Measurements from ENCODE around the gene TST. TPM values are rescaled to one million over a fixed set of nuclear protein-coding genes. Genes with fewer than 3 reads are reported as not detected.
"Not testable (repeated sequence)": the region's sequence is repeated elsewhere in the genome, so short reads cannot be mapped to it uniquely, and the experiment has no call there.

TST gene
- total RNA-seq, 1 donor from 2014 or later, result 39.2 TPM

DNA sequence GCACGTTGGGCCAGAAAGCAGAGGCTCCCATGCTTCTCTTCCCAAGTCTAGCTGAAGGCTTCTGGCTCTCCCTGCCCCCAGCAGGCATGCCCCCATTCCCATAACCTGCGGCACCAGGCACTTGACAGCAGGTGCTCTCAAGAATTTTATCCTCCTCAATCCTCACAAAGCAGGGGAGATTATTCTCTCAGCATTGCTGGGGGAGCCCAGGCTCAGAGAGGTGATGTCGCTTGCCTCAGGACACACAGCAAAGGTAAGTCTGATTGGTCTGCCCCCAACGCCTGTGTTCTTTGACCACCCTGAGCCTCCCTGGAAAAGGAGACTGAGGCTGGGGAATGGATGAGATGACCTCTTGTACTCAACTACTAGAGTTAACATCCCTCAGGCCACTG, 4.8 kb downstream of the TST start:
- no peak for DNase-seq (ENCODE audit: low read depth)

DNA sequence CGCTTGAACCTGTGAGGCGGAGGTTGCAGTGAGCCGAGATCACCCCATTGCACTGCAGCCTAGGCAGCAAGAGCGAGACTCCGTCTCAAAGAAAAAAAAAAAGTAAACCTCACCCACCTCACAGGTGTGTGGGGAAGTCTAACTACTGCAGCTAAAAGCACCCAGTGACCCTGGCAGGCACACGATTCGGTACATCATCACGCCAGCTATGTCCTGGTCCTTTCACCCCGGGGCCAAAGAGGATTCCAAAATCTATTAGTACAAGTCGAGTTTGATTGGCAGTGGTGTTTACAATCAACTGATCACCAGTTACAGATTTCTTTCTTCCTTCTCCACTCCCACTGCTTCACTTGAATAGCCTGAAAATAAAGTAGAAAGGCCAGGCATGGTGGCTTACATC, 6.3 kb downstream of the TST start:
- DNase-seq (ENCODE audit: low read depth), result no peak

DNA sequence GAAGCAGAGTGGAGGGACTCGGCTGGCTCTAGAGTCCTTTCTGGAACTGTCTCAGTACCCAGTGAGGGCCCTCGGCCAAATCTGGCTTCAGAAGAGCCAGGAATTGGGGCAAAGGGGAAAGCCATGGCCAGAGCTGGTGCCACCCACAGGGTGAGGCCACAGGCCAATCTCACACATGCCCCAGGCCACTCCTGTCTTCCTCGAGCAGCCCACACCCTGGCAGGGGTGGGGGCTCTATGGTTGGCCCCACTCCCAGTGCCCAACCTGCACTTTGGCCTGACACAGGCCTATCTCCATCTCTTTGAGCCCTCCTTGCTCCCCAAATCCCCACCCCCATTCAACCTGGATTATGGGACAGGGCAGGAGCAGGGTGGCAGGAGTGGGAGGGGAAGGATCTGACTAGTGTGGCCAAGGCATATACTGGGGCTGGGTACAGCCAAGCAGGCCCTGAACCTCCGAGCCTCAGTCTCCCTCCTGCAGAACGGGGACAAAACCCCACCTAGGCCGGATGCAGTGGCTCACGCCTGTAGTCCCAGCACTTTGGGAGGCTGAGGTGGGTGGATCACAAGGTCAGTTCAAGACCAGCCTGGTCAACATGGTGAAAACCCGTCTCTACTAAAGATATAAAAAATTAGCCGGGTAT, 6.9 kb downstream of the TST start:
- DNase-seq (ENCODE audit: low read depth), result no peak

DNA sequence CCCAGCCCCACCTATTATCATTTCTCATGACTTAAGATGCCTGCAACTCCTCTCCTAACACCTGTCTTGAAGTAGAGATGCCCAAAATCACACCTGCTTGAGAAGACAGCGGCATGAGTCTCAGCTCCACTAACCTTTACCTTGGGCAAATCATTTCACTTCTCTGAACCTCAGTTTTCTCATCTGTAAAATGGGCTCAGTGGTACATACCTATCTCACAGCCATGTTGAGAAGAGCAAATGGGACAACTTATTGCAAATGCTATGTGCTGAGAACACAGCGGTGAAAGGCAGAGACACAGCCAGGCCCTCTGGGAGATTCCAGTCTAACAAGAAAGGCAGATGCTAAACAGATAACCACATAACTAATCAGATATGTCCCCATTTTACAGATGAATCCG, 7.8 kb downstream of the TST start:
- DNase-seq (ENCODE audit: low read depth), result no peak

DNA sequence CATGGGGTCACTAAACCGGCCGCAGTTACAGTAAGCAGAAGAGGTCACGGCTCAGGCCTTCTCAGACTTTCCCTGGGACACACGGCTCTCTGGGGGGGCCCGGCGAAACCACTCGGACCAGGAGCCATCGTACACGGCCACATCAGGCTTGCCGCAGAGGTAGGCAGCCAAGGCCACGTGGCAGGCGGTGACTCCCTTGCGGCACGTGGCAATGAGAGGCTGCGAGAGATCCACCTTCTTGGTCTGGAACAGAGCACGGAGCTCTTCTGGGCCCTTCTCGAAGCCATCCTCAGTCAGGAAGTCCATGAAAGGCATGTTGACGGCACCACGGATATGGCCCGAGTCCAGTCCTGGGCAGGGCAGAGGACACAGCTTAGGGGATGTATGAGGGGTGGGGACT, 8.3 kb downstream of the TST start:
- DNase-seq (ENCODE audit: low read depth), result no peak

DNA sequence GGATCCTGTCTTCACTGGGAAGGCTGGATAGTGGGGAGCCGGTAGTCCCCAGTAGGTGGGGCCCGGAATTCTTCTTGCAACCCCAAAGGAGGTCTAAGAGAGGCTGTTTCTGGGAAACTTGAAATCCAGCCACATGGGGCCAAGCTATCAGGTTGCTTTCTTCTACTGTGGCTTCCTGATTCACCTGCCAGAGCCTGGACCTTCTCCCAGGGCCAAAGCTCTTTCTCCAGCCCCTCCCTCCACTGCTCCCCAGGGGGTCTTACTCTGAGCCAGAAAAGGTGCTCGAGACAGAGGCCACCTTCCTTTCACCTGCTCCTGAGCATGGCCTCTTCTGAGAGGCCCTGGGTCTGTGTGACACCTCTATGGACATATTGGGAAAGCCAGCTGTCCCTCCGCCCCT, 9.1 kb downstream of the TST start:
- no peak for DNase-seq (ENCODE audit: low read depth)

DNA sequence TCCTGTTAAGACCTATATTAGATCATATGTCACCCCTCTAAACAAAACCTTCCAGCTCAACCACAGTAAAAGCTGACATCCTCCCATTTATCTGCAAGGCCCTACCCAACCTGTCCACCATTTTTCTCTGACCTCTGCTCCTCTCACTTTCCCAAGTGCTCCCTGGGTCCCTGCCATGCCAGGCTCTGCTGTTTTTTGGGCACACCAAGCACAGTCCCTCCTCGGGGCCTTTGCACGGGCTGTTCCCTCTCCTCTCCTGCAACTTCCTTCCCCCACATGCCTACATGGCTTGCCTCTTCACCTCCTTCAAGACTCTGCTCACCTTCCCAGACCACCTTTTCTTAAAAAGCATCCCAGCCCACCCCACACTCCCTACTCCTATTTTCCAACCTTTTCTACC, 9.8 kb downstream of the TST start:
- no peak for DNase-seq (ENCODE audit: low read depth)

DNA sequence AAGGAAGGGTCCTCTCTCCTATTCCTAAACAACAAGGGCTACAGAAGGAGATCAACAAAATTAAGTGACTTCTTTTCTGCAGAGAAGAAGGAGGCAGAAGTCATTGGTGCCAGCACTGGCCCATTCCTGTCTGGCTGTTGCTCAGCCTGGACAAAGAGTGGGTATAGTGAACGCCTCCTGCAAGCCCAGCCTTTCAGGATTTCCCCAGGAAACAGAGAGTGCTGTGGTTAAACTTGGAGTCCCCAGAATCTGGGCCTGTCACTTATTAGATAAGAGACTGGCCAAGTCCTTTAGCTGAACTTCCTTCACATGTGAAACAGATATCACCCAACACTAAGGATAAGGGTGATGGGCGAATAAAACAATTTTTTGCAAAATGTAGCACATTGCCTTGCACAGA, 10.9 kb downstream of the TST start:
- no peak for DNase-seq (ENCODE audit: low read depth)

DNA sequence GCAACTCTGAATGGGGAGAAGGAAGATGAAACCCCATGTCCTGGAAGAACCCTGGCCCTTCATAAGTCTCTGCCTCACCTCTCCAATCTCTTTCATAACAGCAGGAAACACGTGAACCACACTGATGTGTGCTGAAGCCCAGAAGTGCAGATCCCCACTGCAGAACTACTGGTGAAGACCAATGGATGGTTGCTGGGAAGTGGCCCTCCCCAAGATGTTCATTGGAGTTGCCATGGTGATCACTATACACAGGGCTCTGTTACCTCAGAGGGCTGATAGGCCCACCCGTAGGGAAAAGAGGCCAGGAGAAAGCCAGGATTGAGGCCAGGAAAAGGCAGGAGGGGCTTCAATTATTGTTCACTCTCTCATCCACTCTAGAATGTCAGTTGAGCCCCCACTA, 11.6 kb downstream of the TST start:
- DNase-seq (ENCODE audit: low read depth), result no peak

DNA sequence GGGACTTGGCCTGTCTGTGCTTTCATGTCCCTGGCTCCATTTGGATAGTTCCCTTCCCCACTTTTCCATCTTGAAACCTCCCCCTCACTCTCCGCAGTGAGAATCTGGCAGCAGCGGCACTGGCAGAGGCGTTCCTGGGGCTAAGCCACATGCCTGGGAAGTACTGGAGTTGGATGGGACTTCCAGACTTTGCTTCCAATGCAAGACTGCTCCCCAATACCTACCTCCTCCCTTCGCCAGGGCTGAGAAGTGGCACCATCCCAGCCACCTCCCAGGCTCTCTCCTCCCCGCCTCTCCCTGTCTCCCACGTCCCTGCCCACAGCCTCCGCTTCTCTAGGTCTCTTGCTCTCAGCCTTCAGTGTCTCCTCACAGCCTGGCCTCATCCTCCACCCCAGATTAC, 16.6 kb downstream of the TST start:
- DNase-seq (ENCODE audit: low read depth), result no peak

DNA sequence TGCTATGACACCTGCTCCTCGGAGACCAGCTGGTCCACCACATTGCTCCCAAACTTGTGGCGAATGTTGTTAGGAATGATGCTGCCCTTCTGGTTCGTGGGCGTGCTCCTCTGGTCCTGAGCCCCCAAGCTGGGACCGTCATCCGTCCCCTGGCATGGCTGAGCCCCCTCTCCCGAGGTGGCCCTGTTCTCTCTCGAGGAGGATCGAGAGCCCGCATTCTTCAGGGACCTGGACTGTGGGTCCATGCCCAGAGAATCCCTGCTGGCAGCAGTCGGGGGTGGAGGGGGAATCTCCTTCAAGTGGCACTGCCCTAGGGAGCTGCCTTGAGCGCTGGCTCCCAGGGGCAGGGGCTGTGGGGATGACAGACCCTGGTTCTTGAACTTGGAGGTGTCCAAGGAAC, 17.4 kb downstream of the TST start:
- no peak for DNase-seq (ENCODE audit: low read depth)

DNA sequence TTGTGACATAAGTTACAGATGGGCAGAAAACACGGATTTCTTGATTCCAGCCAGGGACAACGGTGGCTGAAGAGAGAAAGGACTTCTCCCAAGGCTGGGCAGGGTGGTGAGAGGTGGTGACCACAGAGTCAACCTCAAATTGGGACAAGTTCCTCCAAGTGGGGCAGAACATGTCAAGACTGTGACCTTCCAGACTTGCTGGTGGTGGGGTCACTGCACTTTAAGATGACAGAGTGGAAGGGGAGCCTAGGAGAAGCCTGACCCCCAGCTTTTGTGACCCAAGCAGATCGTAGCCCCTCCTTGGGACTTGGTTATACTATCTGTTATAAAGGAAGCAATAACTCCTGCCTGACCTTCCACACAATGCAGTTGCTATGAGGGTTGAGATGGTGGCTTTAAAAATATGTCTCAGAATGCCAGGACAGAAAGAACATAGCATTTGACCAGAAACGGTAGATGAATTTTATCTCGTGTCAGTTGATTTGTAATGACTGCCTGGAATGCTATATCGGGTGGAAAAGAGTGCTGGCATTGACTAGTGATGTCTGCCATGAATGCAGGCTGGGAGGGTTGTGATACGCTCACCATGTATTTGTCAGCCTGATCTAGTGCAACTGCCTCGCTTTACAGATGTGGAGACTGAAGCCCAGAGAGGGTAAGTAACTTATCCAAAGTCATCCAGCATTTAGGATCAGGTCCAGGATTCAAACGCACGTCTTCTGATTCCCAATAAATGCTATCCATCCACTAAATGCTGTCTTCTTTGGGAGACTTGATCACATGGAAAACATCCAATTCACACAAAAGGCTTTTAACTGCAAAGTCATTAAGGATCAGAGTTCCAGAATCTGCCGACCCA, 18.3 kb downstream of the TST start:
- no peak for DNase-seq (ENCODE audit: low read depth)

DNA sequence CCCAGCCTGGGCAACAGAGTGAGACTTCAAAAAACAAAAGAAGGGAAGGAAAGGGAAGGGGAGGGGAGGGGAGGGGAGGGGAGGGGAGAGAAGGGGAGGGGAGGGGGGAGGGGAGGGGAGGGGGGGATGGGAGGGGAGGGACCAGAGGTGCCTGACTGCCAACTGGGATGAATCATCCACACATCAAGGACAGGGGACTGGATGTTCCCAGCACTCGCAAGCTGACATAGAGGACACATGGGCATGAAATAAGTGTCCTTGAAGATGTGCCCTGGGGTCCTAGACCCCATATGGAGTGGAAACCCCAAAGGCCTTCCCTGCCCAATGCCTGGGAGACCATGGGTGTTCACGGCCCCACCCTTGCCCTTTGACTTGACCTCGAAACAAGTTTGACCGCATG, 19.8 kb downstream of the TST start:
- DNase-seq (ENCODE audit: low read depth), result peak; percentile 7

DNA sequence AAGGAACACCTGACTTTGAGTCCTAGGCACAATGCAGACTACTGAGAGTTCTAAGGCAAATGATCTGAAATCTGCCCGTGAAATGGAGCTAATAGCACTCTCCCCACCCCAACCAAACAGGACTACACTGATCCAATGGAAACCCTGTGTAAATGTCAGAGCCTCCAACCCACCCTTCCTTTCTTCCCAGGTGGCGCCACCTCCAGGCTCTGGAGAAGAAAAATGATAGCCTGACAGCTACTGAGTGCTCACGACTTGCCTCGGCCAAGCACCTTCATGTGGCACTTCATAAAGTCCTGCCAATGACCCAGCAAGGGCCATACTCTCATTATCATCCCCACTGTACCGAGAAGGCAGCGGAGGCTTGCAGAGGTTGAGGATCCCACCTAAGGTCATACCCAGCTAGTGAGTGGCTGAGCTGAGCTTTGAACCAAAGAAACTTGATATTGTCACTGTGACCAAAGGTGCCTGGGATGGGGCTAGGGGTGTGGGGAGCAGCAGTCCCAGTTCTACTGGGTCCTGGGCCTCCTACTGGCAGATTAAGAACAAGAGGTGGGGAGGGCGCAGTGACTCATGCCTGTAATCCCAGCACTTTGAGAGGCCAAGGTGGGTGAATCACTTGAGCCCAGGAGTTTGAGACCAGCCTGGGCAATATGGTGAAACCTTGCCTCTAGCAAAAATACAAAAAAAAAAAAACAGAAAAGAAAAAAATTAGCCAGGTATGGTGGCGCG, 20.5 kb downstream of the TST start:
- DNase-seq (ENCODE audit: low read depth), result peak; percentile 13

DNA sequence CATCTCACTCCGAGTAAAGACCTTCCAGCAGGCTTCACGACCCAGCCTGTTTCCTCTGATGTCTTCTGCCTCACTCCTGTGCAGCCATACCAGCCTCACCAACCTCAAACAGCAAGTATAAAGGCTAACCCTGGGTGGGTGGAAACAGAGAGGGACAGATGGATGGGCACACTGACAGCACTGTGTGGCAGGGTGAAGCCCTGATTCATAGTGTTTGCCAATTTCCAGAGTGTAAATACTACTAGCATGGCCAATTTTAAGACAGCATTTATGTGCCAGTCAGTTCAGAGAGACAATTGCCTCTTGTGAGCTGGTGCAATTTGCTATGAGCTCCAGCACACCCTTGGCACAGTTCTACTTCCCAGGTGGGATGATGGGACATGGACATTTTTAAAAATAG, 21.5 kb downstream of the TST start:
- no peak for DNase-seq (ENCODE audit: low read depth)

DNA sequence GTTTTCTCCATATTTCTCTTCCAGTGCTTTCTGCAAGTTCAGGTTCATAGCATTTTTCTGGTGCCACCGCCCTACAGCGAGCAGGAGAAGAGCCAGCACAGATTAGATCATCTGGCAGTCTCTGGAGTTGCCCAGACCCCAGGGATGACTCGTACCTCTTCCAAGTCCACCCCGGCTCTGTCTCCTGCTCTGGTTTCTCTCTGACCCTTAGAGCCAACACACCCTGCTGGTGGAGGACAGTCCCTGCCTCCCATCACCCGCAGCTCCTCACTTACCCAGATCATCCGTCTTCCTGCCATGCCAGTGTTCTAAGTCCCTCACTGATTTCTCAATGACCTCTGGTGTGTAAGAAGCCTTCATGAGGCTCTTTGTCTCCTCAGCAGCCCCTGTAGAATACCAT, 28.0 kb downstream of the TST start:
- DNase-seq (ENCODE audit: low read depth), result peak; percentile 29

DNA sequence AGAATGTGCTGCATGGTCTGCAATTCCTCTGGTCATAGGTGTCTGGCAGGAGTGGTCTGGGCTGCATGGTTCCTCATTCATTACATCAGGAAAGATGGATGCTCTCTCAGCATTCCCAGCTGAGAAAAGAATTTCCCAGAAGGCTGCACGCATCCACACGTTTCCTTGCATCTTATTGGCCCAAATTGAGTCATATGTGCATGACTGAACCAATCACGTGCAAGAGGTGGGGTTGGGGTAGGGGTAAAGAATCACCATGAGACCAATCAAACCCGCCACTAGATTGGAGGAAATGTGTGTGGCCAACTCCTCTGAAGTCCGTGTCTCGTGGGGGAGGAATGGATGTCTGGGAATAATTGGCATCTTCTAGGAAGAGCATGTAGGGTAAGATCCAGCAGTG, 28.8 kb downstream of the TST start:
- no peak for DNase-seq (ENCODE audit: low read depth)

DNA sequence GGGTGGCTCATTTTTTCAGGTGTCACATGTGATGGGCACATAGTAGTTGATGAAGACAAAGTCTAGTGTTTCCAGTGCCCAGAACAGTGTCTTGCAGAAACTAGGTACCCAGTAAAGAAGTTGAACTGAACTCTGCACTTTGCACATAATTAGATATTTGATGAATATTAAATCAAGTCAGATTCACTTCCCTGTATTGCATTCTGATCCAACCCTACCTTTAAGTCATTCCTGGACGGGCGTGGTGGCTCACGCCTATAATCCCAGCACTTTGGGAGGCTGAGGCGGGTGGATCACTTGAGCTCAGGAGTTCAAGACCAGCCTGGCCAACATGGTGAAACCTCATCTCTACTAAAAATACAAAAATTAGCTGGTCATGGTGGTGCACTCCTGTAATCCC, 30.2 kb downstream of the TST start:
- not testable (repeated sequence) for DNase-seq (ENCODE audit: low read depth)

DNA sequence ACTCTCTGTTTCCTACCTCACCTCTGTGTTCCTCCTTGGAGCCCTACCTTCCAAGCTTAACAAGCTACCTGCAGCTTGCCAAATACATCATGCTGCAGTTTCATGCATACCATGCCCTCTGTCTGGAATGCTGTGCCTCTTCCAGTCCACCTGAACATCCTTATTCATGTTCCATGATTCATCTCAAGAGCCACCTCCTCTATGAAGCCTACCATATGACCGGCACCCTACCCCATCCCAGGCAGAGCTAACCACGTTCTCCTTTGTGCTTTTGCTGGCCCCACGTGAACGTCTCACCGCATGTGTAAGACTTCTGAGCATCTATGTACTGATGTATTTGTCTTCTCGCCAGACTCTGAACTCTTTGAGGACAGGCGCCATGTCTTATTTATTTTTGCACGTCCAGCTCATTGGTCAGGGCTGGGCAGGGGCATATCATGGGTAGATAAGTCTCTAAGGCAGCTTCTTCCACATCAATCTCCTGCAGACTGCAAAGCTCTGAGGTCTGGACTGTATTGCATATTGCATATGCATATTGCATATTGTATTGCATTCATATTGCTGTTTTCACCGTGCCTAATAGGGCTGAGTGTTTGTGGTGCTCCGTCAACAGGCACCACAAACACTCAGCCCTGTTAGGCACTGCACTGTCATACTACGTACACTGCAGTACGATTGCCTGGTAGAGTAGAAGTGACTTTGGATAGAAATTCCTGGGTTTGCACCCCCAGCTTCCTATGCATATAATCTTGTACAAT, 31.0 kb downstream of the TST start:
- no peak for DNase-seq (ENCODE audit: low read depth)

DNA sequence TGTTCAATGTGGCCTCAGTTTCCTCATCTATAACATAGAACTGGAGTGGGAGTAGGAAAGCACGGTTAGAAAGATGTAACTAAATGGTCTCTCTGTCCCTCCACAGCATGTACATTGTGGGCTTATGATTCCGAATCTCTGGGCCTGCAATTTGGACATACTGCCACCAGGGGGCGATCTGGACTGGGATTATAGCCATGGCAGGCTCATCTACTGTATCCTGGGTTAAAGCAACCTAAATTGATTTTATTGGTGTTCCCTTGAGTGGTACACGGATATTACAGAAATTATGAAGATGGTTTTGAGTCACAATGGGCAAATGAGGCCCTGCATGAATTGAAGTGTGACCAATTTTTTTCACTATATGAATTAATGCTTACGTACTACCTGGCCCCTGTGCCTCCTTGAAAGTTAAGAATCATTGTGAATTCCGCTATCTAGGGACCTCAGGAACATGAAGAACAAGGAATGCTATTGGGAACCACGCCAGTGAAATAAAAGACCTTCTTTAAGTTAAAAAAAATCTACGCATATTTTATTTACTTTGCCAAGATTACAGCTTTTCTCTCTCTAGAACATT, 32.9 kb downstream of the TST start:
- DNase-seq (ENCODE audit: low read depth), result no peak

DNA sequence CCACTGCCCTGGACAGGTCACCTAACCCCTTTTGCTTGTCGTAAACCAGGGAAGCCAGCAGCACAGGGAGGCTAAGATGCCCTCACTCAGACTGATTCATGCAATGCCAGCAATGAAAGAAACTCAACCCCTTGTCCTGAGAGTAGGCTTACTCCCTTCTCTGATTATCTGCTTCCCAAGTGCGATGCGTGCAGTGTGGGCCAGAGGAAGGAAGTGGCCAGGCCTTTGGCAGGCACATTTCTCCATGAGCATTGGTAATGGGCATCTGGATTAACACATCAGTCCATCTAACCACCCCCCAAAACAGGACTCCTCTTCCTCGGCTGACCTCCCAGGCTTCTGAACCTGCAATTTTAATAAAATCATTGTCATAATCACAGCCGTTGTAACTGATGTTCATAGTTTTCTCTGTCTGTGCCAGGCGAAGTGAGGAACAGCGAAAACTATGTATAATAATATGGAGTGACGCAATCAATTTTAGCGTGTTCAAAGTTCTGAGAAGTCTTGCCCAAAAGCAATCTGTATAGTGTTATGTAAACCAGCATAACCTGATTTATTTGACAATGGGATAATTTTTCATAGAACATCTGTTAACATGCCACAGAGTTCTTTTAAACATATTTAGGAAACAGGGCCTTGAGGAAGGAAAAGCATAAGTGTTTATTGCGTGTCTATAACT, 33.9 kb downstream of the TST start:
- DNase-seq (ENCODE audit: low read depth), result no peak

All from renal cortical epithelial cell (primary cell).